ENCODE measurements around the gene B3GNT5.

DNA sequence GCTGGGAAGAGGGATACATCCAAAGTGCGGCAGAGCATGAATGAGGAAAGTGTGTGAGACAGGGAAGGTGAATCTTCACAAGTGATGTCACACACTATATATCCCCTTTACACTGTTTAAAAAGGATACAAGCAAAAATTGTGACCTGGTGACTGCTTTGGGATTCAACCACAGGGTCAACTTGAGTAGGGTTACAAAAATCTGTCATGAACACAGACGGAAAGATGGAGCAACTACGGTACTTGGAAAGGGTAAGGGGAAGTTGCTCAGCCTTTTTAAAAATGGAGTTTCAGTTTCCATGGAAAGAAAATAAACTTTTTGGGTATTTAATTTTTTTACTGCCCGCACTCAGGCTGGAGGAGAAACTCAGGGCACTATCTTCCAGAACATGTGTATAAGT is 60.3 kb downstream of the B3GNT5 start:
- TF ChIP-seq, protein P1, sequence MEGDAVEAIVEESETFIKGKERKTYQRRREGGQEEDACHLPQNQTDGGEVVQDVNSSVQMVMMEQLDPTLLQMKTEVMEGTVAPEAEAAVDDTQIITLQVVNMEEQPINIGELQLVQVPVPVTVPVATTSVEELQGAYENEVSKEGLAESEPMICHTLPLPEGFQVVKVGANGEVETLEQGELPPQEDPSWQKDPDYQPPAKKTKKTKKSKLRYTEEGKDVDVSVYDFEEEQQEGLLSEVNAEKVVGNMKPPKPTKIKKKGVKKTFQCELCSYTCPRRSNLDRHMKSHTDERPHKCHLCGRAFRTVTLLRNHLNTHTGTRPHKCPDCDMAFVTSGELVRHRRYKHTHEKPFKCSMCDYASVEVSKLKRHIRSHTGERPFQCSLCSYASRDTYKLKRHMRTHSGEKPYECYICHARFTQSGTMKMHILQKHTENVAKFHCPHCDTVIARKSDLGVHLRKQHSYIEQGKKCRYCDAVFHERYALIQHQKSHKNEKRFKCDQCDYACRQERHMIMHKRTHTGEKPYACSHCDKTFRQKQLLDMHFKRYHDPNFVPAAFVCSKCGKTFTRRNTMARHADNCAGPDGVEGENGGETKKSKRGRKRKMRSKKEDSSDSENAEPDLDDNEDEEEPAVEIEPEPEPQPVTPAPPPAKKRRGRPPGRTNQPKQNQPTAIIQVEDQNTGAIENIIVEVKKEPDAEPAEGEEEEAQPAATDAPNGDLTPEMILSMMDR (IDR thresholded peaks at IDR 0.05 in 4 of 5, conservative IDR thresholded peaks at IDR 0.05 in 1 of 5) = no peak
- no peak for TF ChIP-seq POLR2A (IDR thresholded peaks at IDR 0.05)

All from gastrocnemius medialis (tissue), 4 donors.